Body of pancreas (tissue), 4 donors: ENCODE data around the gene PSPC1. TPM values are rescaled to one million over a fixed set of nuclear protein-coding genes. Genes with fewer than 3 reads are reported as not detected.
"Not testable (repeated sequence)": the region's sequence is repeated elsewhere in the genome, so short reads cannot be mapped to it uniquely, and the experiment has no call there.

Source experiments
- ATAC-seq: fragments of 150-250 bp; one replicate; pipeline ENCODE4 v1.9.1; 2016
- DNase-seq, 4 donors: peaks; one replicate each; pipeline ENCODE4 v3.0.0-alpha.2; 2019
- H3K27ac ChIP-seq, 4 donors: fragments of 200-600 bp; sonication (generic); 1 replicate in 3 of 4; 2 replicates in 1 of 4; pipeline versions ENCODE4 v1.5.1 to v1.6.1; 2016 to 2019; ENCODE audit warnings: mild to moderate bottlenecking in 1 of 4, mixed read lengths in 1 of 4, moderate library complexity in 1 of 4
- H3K27me3 ChIP-seq, 2 donors: fragments of 200-600 bp; sonication (generic); one replicate each; pipeline ENCODE4 v1.6.0; 2016; ENCODE audit warnings: mild to moderate bottlenecking in 1 of 2
- H3K36me3 ChIP-seq, 2 donors: fragments of 200-600 bp; sonication (generic); replicated peaks in 1 of 2; 2 replicates each; pipeline ENCODE4 v1.5.1; 2016; ENCODE audit warnings: low read depth in 2 of 2; ENCODE audit not compliant: insufficient read depth in 1 of 2
- H3K4me1 ChIP-seq: fragments of 200-600 bp; sonication (generic); one replicate; pipeline ENCODE4 v1.6.0; 2016
- H3K4me3 ChIP-seq, 2 donors: fragments of 200-600 bp; sonication (generic); 1 replicate in 1 of 2; 2 replicates in 1 of 2; pipeline ENCODE4 v1.5.1; 2016 to 2019
- H3K9me3 ChIP-seq, 3 donors: fragments of 200-600 bp; sonication (generic); 1 replicate in 2 of 3; 2 replicates in 1 of 3; pipeline ENCODE4 v1.5.1; 2016
- POLR2A ChIP-seq, 3 donors: fragments of 450-650 bp; IDR thresholded peaks; one replicate each; pipeline ENCODE4 v1.6.1; 2016; ENCODE audit warnings: antibody characterized with exemption in 3 of 3, mild to moderate bottlenecking in 2 of 3
- WGBS, 2 donors: methylation state at CpG; one replicate each; pipeline ENCODE4 v1.1.5; 2017; 5-methylcytosine and 5-hydroxymethylcytosine counted together
- intact Hi-C: fragments of 100-400 bp; cut with DNase I; formaldehyde crosslinking; loops from one replicate; pipeline ENCODE4 v1.15.1; 2023
- total RNA-seq, 2 donors: library from RNA; depleted of rRNA; stranded (reverse); fragments of >200 nt; gene quantifications; one replicate each; pipeline ENCODE4 v1.1.0, GENCODE V29; 2016
- TF ChIP-seq, protein P1 (sequence below), 7 experiments: fragments of 450-650 bp in 4 of 7; fragments of 200-600 bp in 3 of 7; sonication (generic) in 3 of 7; IDR thresholded peaks; one replicate each; pipeline ENCODE4 v1.5.1; 2016 to 2019; ENCODE audit warnings: antibody characterized with exemption in 7 of 7

Gene PSPC1
- total RNA-seq, 2 donors from 2014 or later = 37.1 to 72.5 TPM

DNA sequence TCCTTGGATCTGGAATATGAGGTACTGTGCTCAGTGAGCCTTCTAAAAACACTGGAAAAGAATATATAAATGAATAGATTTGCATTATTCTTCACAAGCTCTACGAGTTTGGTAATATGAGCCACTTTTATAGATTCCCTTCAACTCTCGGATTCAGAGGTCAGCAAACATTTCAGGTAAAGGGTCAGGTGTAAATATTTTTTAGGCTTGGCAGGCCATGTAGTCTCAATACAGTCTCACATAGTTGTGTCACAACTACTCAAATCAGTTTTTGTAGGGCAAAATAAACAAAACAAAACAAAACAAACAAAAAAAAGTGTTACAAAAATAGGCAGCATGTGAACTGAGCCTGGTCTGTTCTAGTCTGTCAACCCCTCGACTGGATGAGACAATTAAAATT is 57.4 kb downstream of the PSPC1 start:
- Histone ChIP-seq H3K4me1 (peaks cover 3% of the 10 kb centered on the region), H3K27me3 (no peaks in the 10 kb centered on the region), H3K36me3 (no peaks in the 10 kb centered on the region), H3K27ac (no peak overlapping the region), H3K9me3 (no peaks in the 10 kb centered on the region), H3K4me3 (no peak overlapping the region)
- intact Hi-C loops = no loop called here
- TF ChIP-seq, protein P1, sequence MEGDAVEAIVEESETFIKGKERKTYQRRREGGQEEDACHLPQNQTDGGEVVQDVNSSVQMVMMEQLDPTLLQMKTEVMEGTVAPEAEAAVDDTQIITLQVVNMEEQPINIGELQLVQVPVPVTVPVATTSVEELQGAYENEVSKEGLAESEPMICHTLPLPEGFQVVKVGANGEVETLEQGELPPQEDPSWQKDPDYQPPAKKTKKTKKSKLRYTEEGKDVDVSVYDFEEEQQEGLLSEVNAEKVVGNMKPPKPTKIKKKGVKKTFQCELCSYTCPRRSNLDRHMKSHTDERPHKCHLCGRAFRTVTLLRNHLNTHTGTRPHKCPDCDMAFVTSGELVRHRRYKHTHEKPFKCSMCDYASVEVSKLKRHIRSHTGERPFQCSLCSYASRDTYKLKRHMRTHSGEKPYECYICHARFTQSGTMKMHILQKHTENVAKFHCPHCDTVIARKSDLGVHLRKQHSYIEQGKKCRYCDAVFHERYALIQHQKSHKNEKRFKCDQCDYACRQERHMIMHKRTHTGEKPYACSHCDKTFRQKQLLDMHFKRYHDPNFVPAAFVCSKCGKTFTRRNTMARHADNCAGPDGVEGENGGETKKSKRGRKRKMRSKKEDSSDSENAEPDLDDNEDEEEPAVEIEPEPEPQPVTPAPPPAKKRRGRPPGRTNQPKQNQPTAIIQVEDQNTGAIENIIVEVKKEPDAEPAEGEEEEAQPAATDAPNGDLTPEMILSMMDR (IDR thresholded peaks at IDR 0.05) = no peak
- no peak for TF ChIP-seq POLR2A (IDR thresholded peaks at IDR 0.05)
- DNase-seq = no peak
- ATAC-seq = no peak
- 68 to 78% methylated on average over 3 of the region's 3 CpGs for WGBS, 2 donors

DNA sequence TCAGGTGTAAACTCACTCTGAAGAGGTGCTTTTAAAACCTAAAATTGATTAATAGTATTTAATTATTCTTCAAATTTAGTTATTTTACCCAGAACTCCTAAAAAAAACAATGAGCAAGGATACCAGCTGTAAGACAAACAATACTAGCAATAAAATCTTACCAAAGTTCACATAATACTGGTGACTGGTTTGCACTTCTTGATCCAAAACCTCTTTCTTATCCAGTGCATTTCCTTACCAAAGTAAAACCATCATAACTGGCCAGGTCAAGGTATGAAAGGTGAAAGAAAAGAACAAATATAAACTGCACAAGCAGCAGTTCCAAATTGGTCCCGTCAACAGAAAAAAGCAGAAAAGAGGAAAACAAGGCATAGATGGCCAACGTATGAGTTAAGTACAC is 62.7 kb downstream of the PSPC1 start:
- no peak overlapping the region for H3K4me3 ChIP-seq
- WGBS, 2 donors = 42 to 58% methylated on average over 2 of the region's 2 CpGs
- no peaks in the 10 kb centered on the region for H3K9me3 ChIP-seq
- H3K36me3 ChIP-seq = no peaks in the 10 kb centered on the region
- TF ChIP-seq, protein P1 (IDR thresholded peaks at IDR 0.05) = no peak
- TF ChIP-seq POLR2A (IDR thresholded peaks at IDR 0.05) = no peak
- no peaks in the 10 kb centered on the region for H3K27me3 ChIP-seq
- intact Hi-C loops = no loop called here
- H3K27ac ChIP-seq = no peak overlapping the region
- ATAC-seq (no peak), DNase-seq (no peak)
- peaks cover 6% of the 10 kb centered on the region for H3K4me1 ChIP-seq

DNA sequence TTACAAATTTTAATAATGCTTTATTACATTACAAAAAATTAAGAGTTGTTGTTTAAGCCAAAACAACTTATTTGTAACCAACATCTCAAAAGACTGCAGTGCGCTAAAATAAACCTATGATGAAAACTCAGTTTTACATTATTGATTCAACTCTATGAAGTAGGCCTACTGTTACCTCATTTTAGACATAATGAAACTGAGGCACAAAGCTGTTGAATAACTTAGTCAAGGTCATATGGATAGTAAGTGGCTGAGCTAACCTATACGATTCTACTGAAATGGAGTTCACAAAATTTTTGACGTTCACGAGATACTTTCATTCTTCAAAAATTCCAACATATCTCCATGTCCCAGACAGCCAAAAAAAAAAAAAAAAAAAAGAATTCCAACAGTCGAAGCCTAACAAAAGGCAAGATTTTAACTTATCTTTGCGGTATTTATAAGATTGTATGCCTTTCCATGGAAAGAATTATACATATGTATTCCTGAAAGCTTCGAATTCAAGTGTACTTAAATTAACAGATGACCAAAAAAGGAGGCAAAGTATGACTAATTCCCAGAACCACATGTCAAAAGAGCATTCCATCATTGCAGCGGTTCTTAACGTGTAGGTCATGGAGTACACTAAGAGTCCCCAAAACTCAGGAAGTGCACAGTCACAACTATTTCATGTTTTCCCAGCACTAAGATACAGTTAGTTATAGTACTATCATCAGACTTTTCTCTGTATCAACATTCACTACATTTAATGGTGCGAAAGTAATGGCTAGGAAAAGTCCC is 69.4 kb downstream of the PSPC1 start:
- no peaks in the 10 kb centered on the region for H3K4me1 ChIP-seq
- TF ChIP-seq POLR2A (IDR thresholded peaks at IDR 0.05) = no peak
- TF ChIP-seq, protein P1 (IDR thresholded peaks at IDR 0.05) = no peak
- no peaks in the 10 kb centered on the region for H3K9me3 ChIP-seq
- intact Hi-C loops = no loop called here
- no peaks in the 10 kb centered on the region for H3K27me3 ChIP-seq
- 77 to 79% methylated on average over 10 of the region's 10 CpGs for WGBS, 2 donors
- H3K4me3 ChIP-seq = no peak overlapping the region
- DNase-seq (no peak), ATAC-seq (no peak)
- no peaks in the 10 kb centered on the region for H3K36me3 ChIP-seq
- H3K27ac ChIP-seq = no peak overlapping the region

DNA sequence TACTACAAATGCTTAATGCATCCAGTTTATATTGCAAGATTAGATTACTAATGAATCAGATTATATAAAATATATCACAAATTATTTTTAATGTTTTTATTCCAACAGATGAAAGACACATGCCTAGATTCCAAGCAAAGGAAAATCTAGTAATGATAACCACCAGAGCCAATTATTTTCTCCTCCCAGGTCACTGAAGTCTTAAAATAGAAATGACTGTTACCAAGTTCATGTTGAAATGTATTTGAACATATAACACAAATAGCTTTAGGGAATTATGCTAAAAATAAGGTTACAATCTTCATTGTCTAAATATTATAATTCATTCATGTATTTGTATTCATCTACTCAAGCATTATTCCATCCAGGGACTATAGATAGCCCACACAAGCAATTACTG is 73.0 kb downstream of the PSPC1 start:
- H3K27me3 ChIP-seq, H3K36me3 ChIP-seq, H3K4me1 ChIP-seq, H3K27ac ChIP-seq, ATAC-seq, intact Hi-C loops, DNase-seq, H3K4me3 ChIP-seq, H3K9me3 ChIP-seq: not testable (repeated sequence)

DNA sequence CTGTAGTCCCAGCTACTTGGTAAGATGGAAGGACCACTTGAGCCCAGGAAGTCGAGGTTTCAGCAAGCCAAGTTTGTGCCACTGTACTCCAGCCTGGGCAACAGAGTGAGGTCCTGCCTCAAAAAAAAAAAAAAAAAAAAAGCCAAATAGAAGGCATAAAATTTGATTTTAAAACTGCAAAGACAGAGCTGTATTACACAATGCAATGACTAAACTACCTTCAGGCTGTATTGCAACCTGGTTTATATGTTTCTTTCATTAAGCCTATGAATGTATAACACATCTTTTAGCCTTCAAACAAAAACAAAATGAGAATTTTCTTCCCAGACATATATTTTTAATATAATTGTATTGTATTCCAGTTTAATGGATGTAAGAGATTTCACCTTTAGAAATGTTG is 73.7 kb downstream of the PSPC1 start:
- H3K9me3 ChIP-seq, H3K4me1 ChIP-seq, H3K27ac ChIP-seq, H3K36me3 ChIP-seq, ATAC-seq, DNase-seq, H3K4me3 ChIP-seq, H3K27me3 ChIP-seq, intact Hi-C loops: not testable (repeated sequence)
- 94 to 100% methylated on average over 1 of the region's 1 CpG for WGBS, 2 donors

DNA sequence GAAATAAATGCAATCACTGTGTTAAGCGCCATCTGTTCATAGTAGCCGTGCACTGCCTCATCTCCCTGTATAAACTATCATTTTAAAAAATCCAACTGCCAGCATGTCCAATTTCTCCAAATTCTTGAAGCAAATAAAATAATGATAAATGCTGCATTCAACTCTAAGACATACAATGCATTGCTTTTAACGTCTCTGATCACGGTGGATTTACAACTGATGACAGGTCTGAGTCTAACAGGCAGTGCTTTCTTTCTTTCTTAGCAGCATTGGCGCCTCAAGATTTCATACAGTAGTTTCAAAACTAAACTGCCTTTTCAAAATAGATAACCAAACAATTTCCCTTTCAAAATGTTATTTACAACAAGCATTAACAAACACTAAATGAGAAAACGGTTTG is 78.5 kb downstream of the PSPC1 start:
- H3K36me3 ChIP-seq, H3K4me1 ChIP-seq, H3K4me3 ChIP-seq, DNase-seq, H3K27me3 ChIP-seq, H3K27ac ChIP-seq, ATAC-seq, H3K9me3 ChIP-seq, intact Hi-C loops: not testable (repeated sequence)
- WGBS, 2 donors = 80 to 90% methylated on average over 6 of the region's 6 CpGs

DNA sequence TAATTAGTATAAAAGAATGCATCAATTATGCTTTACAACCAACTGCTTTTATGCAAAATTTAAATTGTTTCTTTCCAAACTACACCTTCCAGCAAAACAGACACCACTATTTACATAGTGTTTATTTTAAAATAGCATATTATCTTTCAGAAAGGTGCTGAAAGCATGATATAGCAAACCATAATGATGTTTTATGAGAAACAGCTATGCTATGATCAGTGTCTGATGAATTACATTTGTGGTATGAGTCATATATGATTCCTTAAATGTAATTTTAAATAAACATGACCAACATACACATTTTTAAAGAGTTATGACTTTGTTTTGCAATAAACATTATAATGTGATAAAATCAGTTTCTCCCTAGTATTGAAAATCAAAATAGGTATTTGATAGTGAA is 81.1 kb downstream of the PSPC1 start:
- H3K27me3 ChIP-seq, DNase-seq, H3K9me3 ChIP-seq, ATAC-seq, H3K36me3 ChIP-seq, H3K27ac ChIP-seq, H3K4me3 ChIP-seq, H3K4me1 ChIP-seq, intact Hi-C loops: not testable (repeated sequence)

DNA sequence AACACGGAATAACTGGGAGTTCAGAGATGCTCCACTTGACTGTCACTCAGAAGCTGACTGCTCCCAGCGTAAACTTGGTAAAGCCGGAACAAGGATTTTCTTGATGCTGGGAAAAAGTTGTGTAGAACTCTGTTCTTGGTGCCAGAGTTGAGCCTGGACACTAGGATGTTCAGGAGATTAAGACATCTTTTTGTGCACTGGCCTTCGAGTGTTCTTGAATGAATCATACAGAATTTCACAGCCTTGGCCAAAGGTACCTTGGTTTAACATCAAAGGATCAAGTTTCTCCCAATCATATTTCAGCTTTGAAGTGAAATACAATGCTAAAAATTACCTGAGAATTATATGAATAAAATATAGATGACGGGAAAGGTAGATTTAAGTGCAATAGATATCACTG is 81.8 kb downstream of the PSPC1 start:
- H3K36me3 ChIP-seq, H3K4me1 ChIP-seq, ATAC-seq, H3K27ac ChIP-seq, H3K27me3 ChIP-seq, DNase-seq, H3K9me3 ChIP-seq, intact Hi-C loops, H3K4me3 ChIP-seq: not testable (repeated sequence)
- 83 to 92% methylated on average over 3 of the region's 5 CpGs for WGBS, 2 donors
